Upper lobe of left lung (tissue), 6 donors: ENCODE data around the gene UBXN10. TPM values are rescaled to one million over a fixed set of nuclear protein-coding genes. Genes with fewer than 3 reads are reported as not detected.

Experiments
- ATAC-seq, 2 donors: fragments of 200-7000 bp; cut with Tn5 transposase; one replicate each; pipeline ENCODE4 v1.9.1; 2022; ENCODE audit warnings: mild to moderate bottlenecking in 2 of 2, moderate library complexity in 2 of 2; ENCODE audit not compliant: low FRiP score in 2 of 2
- DNase-seq, 2 donors: peaks; one replicate each; pipeline ENCODE4 v3.0.0-alpha.2; 2019 to 2020
- H3K27ac ChIP-seq, 4 donors: fragments of 200-600 bp; sonication (generic); one replicate each; pipeline ENCODE4 v1.5.1; 2016 to 2019
- H3K27me3 ChIP-seq, 4 donors: fragments of 200-600 bp; sonication (generic); one replicate each; pipeline ENCODE4 v1.5.1; 2017 to 2019
- H3K36me3 ChIP-seq, 4 donors: fragments of 200-600 bp; sonication (generic); one replicate each; pipeline ENCODE4 v1.5.1; 2016 to 2019
- H3K4me1 ChIP-seq, 4 donors: fragments of 200-600 bp; sonication (generic); one replicate each; pipeline ENCODE4 v1.5.1; 2018 to 2019
- H3K4me3 ChIP-seq, 4 donors: fragments of 200-600 bp; sonication (generic); one replicate each; pipeline ENCODE4 v1.5.1; 2017 to 2019; ENCODE audit warnings: mild to moderate bottlenecking in 2 of 4, moderate library complexity in 1 of 4
- H3K9me3 ChIP-seq, 4 donors: fragments of 200-600 bp; sonication (generic); one replicate each; pipeline ENCODE4 v1.5.1; 2018 to 2019
- EP300 ChIP-seq, 4 donors: sonication (generic); formaldehyde crosslinking; IDR thresholded peaks; one replicate each; pipeline ENCODE4 v1.5.1; 2017; ENCODE audit warnings: antibody characterized with exemption in 4 of 4, control low read depth in 2 of 4
- POLR2A ChIP-seq, 4 donors: fragments of 450-650 bp; IDR thresholded peaks; one replicate each; pipeline ENCODE4 v1.5.1; 2016 to 2017; ENCODE audit warnings: antibody characterized with exemption in 4 of 4, mild to moderate bottlenecking in 2 of 4
- POLR2AphosphoS5 ChIP-seq, 2 donors: sonication (generic); formaldehyde crosslinking; IDR thresholded peaks; one replicate each; pipeline ENCODE4 v1.5.1; 2017; ENCODE audit warnings: antibody characterized with exemption in 2 of 2
- WGBS, 2 donors: methylation state at CpG; one replicate each; pipeline ENCODE4 v1.1.5; 2017 to 2018; 5-methylcytosine and 5-hydroxymethylcytosine counted together
- total RNA-seq, 6 donors: library from RNA; depleted of rRNA in 4 of 6; stranded (reverse); fragments of >200 nt in 4 of 6; gene quantifications; one replicate each; pipeline versions ENCODE4 v1.1.0 to v1.2.1, GENCODE V29; 2016 to 2021
- TF ChIP-seq, protein P1 (sequence below), 6 experiments: fragments of 450-650 bp in 4 of 6; fragments of 200-600 bp in 2 of 6; sonication (generic) in 2 of 6; IDR thresholded peaks; one replicate each; pipeline ENCODE4 v1.5.1; 2016 to 2019; ENCODE audit warnings: antibody characterized with exemption in 6 of 6
- donor health status: DM: no; HTN: no; CAD: no; lungs with moderate emphysema.
- donor health status: DM: no; HTN: yes; CAD: no; lungs with severe emphysema.

The UBXN10 gene
- total RNA-seq, 6 donors from 2014 or later, result 0.86 to 29.8 (median 6.5) TPM

DNA sequence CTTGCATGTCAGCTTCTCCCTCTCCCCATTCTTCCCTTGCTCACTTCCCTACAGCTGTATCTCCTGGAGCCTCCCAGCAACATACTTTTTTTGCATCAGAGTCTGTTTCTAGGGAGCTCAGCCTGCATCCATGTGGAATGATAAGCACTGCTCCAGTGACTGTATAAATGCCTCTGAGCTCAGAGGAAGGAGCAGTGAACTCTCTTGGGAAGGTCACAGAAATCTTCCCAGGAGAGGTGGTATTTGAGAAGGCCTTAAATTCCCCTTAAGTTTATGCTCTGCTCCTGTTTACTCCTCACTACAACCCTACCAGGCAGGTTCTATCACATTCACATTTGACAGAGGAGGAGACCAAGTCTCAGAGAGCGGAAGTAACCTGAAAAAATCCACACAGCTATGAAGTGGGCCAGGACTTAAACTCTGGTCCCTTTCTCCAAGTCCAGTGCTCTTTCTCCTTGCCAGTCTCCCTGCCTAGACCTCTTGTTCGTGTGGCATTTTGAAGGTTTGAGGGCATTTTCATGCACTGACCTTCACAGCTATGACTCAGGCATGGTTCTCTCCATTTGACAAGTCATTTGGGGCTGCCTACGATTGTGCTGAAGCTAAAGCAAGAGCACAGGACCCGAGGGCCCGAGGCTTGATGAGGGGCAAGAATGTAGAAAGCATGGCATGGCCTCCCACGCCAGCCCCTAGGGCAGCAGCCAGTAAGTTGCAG lies 5.6 kb upstream of the UBXN10 start:
- DNase-seq (no peak), ATAC-seq (no peak)
- Histone ChIP-seq H3K4me1 (peaks cover 0 to 7% (median 4%) of the 10 kb centered on the region in 4 donors), H3K27me3 (no peaks in the 10 kb centered on the region), H3K9me3 (no peaks in the 10 kb centered on the region), H3K27ac (no peak overlapping the region), H3K4me3 (no peak overlapping the region), H3K36me3 (no peaks in the 10 kb centered on the region)
- TF ChIP-seq EP300 (IDR thresholded peaks at IDR 0.05) (no peak), POLR2AphosphoS5 (IDR thresholded peaks at IDR 0.05) (no peak), POLR2A (IDR thresholded peaks at IDR 0.05) (no peak)
- TF ChIP-seq, protein P1, sequence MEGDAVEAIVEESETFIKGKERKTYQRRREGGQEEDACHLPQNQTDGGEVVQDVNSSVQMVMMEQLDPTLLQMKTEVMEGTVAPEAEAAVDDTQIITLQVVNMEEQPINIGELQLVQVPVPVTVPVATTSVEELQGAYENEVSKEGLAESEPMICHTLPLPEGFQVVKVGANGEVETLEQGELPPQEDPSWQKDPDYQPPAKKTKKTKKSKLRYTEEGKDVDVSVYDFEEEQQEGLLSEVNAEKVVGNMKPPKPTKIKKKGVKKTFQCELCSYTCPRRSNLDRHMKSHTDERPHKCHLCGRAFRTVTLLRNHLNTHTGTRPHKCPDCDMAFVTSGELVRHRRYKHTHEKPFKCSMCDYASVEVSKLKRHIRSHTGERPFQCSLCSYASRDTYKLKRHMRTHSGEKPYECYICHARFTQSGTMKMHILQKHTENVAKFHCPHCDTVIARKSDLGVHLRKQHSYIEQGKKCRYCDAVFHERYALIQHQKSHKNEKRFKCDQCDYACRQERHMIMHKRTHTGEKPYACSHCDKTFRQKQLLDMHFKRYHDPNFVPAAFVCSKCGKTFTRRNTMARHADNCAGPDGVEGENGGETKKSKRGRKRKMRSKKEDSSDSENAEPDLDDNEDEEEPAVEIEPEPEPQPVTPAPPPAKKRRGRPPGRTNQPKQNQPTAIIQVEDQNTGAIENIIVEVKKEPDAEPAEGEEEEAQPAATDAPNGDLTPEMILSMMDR (IDR thresholded peaks at IDR 0.05), result no peak
- 83 to 87% methylated on average over 6 of the region's 6 CpGs for WGBS, 2 donors

DNA sequence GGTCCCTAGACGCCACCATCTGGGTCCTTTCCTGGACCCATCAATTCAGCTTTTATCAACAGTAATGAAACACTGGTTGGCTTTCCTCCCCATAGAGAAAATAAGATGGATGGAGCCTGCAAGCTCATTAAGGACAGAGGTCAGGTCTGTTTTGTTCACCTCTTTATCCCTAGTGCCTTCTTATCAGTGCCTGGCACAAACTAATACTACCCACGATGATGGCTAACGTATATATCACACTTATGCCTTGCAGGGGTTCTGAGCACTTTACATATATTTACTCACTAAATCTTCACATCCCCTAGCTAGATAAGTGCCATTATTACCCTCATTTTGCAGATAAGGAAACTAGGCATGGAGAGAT lies 5.1 kb upstream of the UBXN10 start:
- no peak overlapping the region for H3K4me3 ChIP-seq
- no peaks in the 10 kb centered on the region for H3K9me3 ChIP-seq
- TF ChIP-seq EP300 (IDR thresholded peaks at IDR 0.05), result no peak
- TF ChIP-seq POLR2AphosphoS5 (IDR thresholded peaks at IDR 0.05), result no peak
- TF ChIP-seq, protein P1 (IDR thresholded peaks at IDR 0.05), result no peak
- no peak for TF ChIP-seq POLR2A (IDR thresholded peaks at IDR 0.05)
- DNase-seq, result no peak
- peaks cover 5 to 12% (median 9%) of the 10 kb centered on the region in 4 donors for H3K4me1 ChIP-seq
- H3K36me3 ChIP-seq, result no peaks in the 10 kb centered on the region
- 78 to 83% methylated on average over 3 of the region's 3 CpGs for WGBS, 2 donors
- ATAC-seq, result no peak
- H3K27ac ChIP-seq, result no peak overlapping the region
- no peaks in the 10 kb centered on the region for H3K27me3 ChIP-seq

DNA sequence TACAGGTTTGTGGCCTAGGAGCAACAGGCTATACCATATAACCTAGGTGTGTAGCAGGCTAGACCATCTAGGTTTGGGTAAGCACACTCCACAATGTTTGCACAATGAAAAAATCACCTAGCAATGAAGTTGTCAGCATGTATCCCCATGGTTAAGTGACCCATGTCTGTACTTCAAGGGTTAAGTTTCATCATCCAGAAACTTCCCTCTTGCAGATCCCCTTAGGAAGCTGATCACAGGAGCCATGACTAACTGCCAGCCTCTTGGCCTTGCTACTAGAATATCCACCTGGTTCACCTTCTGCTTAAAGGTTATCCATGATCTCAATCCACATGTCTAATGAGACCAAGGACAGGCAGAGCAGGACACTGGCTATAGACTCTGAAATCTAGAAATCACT lies 3.5 kb upstream of the UBXN10 start:
- Histone ChIP-seq H3K27me3 (peaks cover 0 to 4% (median 0%) of the 10 kb centered on the region in 4 donors), H3K36me3 (no peaks in the 10 kb centered on the region), H3K9me3 (no peaks in the 10 kb centered on the region), H3K4me1 (peaks cover 16 to 28% (median 25%) of the 10 kb centered on the region in 4 donors), H3K4me3 (no peak overlapping the region), H3K27ac (no peak overlapping the region)
- TF ChIP-seq, protein P1 (IDR thresholded peaks at IDR 0.05), result no peak
- no peak for TF ChIP-seq EP300 (IDR thresholded peaks at IDR 0.05)
- no peak for TF ChIP-seq POLR2AphosphoS5 (IDR thresholded peaks at IDR 0.05)
- no peak for TF ChIP-seq POLR2A (IDR thresholded peaks at IDR 0.05)
- DNase-seq (no peak), ATAC-seq (no peak)

DNA sequence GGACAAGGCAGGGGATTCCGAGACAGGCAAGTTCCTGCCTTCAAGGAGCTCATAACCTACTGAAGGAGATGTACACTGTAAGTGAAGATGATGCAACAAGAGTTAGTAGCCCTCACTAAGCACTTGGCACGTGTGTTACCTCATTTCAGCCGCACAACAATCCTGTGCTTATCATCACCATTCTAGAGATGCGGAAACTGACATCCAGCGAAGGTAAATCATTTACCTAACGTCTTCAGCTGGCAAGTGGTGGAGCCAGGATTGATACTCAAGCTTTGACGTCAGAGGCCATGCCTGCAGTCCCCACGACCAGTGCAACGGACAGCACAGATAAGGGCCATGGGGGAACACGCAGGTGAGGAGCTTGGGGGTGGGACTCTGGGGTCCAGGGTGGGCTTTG lies 2.9 kb upstream of the UBXN10 start:
- no peaks in the 10 kb centered on the region for H3K9me3 ChIP-seq
- TF ChIP-seq POLR2AphosphoS5 (IDR thresholded peaks at IDR 0.05) (no peak), EP300 (IDR thresholded peaks at IDR 0.05) (no peak), POLR2A (IDR thresholded peaks at IDR 0.05) (no peak)
- TF ChIP-seq, protein P1 (IDR thresholded peaks at IDR 0.05), result no peak
- ATAC-seq (no peak), DNase-seq (no peak)
- no peak overlapping the region for H3K27ac ChIP-seq
- no peaks in the 10 kb centered on the region for H3K36me3 ChIP-seq
- 85 to 87% methylated on average over 8 to 10 of the region's 10 CpGs for WGBS, 2 donors
- H3K4me1 ChIP-seq, result peaks cover 16 to 35% (median 29%) of the 10 kb centered on the region in 4 donors
- peaks cover 0 to 4% (median 0%) of the 10 kb centered on the region in 4 donors for H3K27me3 ChIP-seq
- H3K4me3 ChIP-seq, result no peak overlapping the region
